ENCODE measurements around the gene PHTF2.

DNA sequence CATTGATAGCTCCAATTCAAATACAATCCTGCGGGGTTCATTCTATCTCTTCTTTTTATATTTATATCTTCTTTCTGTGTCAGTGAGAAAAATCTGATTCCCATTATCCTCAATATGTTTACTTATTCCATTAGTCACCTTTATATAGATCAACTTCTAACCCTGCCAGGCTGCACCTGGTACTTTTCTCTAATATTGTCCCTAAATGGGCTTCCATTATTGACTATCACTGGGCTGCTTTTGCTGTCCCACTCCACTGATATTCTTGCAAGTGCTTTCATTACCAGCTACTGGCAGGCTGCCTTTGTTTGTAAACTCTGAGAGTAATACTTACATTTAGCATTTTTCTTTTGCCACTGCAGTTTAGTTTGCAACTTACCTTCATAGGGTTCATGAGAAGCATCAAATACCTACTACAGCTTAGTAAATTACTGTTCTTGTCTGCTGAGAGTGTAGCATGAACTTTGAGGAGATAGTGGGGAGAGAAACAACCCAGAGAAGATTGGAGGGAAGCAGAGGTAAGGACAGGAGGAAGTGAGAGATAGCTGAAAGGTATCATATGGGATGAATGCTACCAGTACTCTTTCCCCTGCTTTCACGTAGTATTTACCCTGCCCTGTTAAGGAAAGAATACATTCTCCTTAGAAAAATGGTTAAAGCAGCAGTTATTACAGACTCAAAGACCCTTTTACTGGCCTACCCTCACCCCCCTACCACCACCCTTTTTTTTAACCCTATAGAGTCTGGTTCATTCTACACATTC is 119.1 kb downstream of the PHTF2 start:
- no peak for TF ChIP-seq ZFX (IDR thresholded peaks at IDR 0.05)
- TF ChIP-seq RAD21 (IDR thresholded peaks at IDR 0.05; ENCODE audit: low read depth): no peak
- no peak for TF ChIP-seq POLR2A (IDR thresholded peaks at IDR 0.05; ENCODE audit: borderline replicate concordance, extremely low read depth, insufficient read depth, insufficient read length)
- TF ChIP-seq, protein P1, sequence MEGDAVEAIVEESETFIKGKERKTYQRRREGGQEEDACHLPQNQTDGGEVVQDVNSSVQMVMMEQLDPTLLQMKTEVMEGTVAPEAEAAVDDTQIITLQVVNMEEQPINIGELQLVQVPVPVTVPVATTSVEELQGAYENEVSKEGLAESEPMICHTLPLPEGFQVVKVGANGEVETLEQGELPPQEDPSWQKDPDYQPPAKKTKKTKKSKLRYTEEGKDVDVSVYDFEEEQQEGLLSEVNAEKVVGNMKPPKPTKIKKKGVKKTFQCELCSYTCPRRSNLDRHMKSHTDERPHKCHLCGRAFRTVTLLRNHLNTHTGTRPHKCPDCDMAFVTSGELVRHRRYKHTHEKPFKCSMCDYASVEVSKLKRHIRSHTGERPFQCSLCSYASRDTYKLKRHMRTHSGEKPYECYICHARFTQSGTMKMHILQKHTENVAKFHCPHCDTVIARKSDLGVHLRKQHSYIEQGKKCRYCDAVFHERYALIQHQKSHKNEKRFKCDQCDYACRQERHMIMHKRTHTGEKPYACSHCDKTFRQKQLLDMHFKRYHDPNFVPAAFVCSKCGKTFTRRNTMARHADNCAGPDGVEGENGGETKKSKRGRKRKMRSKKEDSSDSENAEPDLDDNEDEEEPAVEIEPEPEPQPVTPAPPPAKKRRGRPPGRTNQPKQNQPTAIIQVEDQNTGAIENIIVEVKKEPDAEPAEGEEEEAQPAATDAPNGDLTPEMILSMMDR (IDR thresholded peaks at IDR 0.05 in 2 of 3, conservative IDR thresholded peaks at IDR 0.05 in 1 of 3; ENCODE audit: borderline replicate concordance in 1 of 3, insufficient read depth in 1 of 3, low read depth in 2 of 3, low read length in 2 of 3): no peak
- TF ChIP-seq, protein P2, sequence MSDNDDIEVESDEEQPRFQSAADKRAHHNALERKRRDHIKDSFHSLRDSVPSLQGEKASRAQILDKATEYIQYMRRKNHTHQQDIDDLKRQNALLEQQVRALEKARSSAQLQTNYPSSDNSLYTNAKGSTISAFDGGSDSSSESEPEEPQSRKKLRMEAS (IDR thresholded peaks at IDR 0.05): no peak
- TF ChIP-seq SP1 (IDR thresholded peaks at IDR 0.05; ENCODE audit: low read depth): no peak
- no peak for TF ChIP-seq SIN3A (IDR thresholded peaks at IDR 0.05; ENCODE audit: low read depth)
- no peak for TF ChIP-seq JUND (IDR thresholded peaks at IDR 0.05)
- no peak for TF ChIP-seq POLR2AphosphoS5 (IDR thresholded peaks at IDR 0.05; ENCODE audit: low read depth, low read length)

Measured in HCT116 (cell line).